ENCODE results near the gene PCCB.

DNA sequence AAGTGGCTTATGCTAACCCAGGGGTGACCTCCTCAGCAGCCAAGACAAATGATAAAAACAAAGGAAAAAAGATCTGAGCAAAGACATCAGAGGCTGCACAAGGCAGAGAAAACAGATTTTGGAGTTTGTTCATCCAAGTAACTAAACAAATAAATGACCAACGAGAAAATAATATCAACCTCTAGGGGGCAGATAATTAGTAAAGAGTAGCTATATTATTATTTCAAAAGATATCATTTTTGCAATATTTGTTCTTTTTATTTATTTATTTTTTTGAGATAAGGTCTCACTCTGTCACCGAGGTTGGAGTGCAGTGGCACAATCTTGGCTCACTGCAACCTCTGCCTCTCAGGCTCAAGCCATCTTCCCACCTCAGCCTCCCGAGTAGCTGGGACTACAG lies 101.8 kb downstream of the PCCB start:
- TF ChIP-seq, protein P1, sequence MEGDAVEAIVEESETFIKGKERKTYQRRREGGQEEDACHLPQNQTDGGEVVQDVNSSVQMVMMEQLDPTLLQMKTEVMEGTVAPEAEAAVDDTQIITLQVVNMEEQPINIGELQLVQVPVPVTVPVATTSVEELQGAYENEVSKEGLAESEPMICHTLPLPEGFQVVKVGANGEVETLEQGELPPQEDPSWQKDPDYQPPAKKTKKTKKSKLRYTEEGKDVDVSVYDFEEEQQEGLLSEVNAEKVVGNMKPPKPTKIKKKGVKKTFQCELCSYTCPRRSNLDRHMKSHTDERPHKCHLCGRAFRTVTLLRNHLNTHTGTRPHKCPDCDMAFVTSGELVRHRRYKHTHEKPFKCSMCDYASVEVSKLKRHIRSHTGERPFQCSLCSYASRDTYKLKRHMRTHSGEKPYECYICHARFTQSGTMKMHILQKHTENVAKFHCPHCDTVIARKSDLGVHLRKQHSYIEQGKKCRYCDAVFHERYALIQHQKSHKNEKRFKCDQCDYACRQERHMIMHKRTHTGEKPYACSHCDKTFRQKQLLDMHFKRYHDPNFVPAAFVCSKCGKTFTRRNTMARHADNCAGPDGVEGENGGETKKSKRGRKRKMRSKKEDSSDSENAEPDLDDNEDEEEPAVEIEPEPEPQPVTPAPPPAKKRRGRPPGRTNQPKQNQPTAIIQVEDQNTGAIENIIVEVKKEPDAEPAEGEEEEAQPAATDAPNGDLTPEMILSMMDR (IDR thresholded peaks at IDR 0.05): peak in 1 of 7 experiments; percentile 21
- TF ChIP-seq POLR2A (IDR thresholded peaks at IDR 0.05): no peak

Data from body of pancreas (tissue), 4 donors.